GM23338 (cell line): ENCODE measurements around the gene TNNT1.

ENCODE experiments used
- EZH2 ChIP-seq: fragments of 200-600 bp; sonication (generic); IDR thresholded peaks from one replicate; pipeline ENCODE4 v1.8.0; 2017; ENCODE audit warnings: antibody characterized with exemption, mild to moderate bottlenecking, low read depth; ENCODE audit not compliant: unreplicated experiment
- TF ChIP-seq, protein P1 (sequence below), 2 experiments: fragments of 200-600 bp in 1 of 2; sonication (generic) in 1 of 2; conservative IDR thresholded peaks; 2 replicates each; pipeline versions ENCODE4 v1.5.1 to v1.6.1; 2016 to 2017; ENCODE audit warnings: antibody characterized with exemption in 2 of 2, low read depth in 2 of 2, mild to moderate bottlenecking in 2 of 2, moderate library complexity in 1 of 2

- TF ChIP-seq, protein P1, sequence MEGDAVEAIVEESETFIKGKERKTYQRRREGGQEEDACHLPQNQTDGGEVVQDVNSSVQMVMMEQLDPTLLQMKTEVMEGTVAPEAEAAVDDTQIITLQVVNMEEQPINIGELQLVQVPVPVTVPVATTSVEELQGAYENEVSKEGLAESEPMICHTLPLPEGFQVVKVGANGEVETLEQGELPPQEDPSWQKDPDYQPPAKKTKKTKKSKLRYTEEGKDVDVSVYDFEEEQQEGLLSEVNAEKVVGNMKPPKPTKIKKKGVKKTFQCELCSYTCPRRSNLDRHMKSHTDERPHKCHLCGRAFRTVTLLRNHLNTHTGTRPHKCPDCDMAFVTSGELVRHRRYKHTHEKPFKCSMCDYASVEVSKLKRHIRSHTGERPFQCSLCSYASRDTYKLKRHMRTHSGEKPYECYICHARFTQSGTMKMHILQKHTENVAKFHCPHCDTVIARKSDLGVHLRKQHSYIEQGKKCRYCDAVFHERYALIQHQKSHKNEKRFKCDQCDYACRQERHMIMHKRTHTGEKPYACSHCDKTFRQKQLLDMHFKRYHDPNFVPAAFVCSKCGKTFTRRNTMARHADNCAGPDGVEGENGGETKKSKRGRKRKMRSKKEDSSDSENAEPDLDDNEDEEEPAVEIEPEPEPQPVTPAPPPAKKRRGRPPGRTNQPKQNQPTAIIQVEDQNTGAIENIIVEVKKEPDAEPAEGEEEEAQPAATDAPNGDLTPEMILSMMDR (conservative IDR thresholded peaks at IDR 0.05; ENCODE audit: low read depth in 2 of 2): no peak
- TF ChIP-seq EZH2: no peak
These were observed 45.8 kb downstream of the TNNT1 start for GRCh38 chr19:55103190-55103589.
